OCI-LY1 (cell line): ENCODE results near the gene SP3.

ENCODE experiments used
- H2AFZ ChIP-seq: fragments of 200-600 bp; sonication (generic), shearing (Covaris generic); 2 replicates; pipeline ENCODE4 v1.6.0; 2014; ENCODE audit warnings: antibody characterized with exemption, mild to moderate bottlenecking, low read length
- H3F3A ChIP-seq: fragments of 200-600 bp; sonication (generic), shearing (Covaris generic); 2 replicates; pipeline ENCODE4 v1.6.0; 2014; ENCODE audit warnings: mild to moderate bottlenecking, antibody characterized with exemption, low read length, moderate library complexity; ENCODE audit not compliant: insufficient read depth
- H3K27ac ChIP-seq: fragments of 200-600 bp; sonication (generic); 2 replicates; pipeline ENCODE4 v1.5.1; 2014; ENCODE audit warnings: low read length, mixed run types, mild to moderate bottlenecking, low read depth; ENCODE audit not compliant: poor library complexity, severe bottlenecking
- H3K27me3 ChIP-seq: fragments of 200-600 bp; sonication (generic); 2 replicates; pipeline ENCODE4 v1.6.0; 2014; ENCODE audit warnings: antibody characterized with exemption, mild to moderate bottlenecking, low read length, moderate library complexity; ENCODE audit not compliant: insufficient read depth
- H3K36me3 ChIP-seq: fragments of 200-600 bp; sonication (generic); 2 replicates; pipeline ENCODE4 v1.6.1; 2014; ENCODE audit warnings: mild to moderate bottlenecking, antibody characterized with exemption, low read length, moderate library complexity, mixed read lengths; ENCODE audit not compliant: insufficient read depth
- H3K4me1 ChIP-seq: fragments of 200-600 bp; sonication (generic); 2 replicates; pipeline ENCODE4 v1.5.1; 2014; ENCODE audit warnings: mild to moderate bottlenecking, low read length, moderate library complexity; ENCODE audit not compliant: insufficient read depth, severe bottlenecking
- H3K4me2 ChIP-seq: fragments of 200-600 bp; sonication (generic), shearing (Covaris generic); 2 replicates; pipeline ENCODE4 v1.6.1; 2014; ENCODE audit warnings: low read length
- H3K4me3 ChIP-seq: fragments of 200-600 bp; sonication (generic); 2 replicates; pipeline ENCODE4 v1.5.1; 2014; ENCODE audit warnings: low read length, low read depth, mild to moderate bottlenecking, mixed read lengths; ENCODE audit not compliant: poor library complexity, severe bottlenecking
- H3K79me2 ChIP-seq: fragments of 200-600 bp; shearing (Covaris generic); 2 replicates; pipeline ENCODE4 v1.6.1; 2016; ENCODE audit warnings: mixed run types, low read length, mixed read lengths; ENCODE audit not compliant: insufficient read depth
- H3K9ac ChIP-seq: fragments of 200-600 bp; sonication (generic), shearing (Covaris generic); 2 replicates; pipeline ENCODE4 v1.6.1; 2014; ENCODE audit warnings: mild to moderate bottlenecking, low read length, mixed read lengths
- H3K9me2 ChIP-seq: fragments of 200-600 bp; sonication (generic), shearing (Covaris generic); 2 replicates; pipeline ENCODE4 v1.6.1; 2014; ENCODE audit warnings: low read depth, mild to moderate bottlenecking, low read length, mixed read lengths
- H3K9me3 ChIP-seq: fragments of 200-600 bp; shearing (Covaris generic); 2 replicates; pipeline ENCODE4 v1.6.1; 2014; ENCODE audit warnings: low read length, mixed read lengths
- H4K20me1 ChIP-seq: fragments of 200-600 bp; sonication (generic), shearing (Covaris generic); 2 replicates; pipeline ENCODE4 v1.6.0; 2016; ENCODE audit warnings: mild to moderate bottlenecking, low read length; ENCODE audit not compliant: insufficient read depth
- CTCF ChIP-seq: fragments of 200-600 bp; sonication (generic), shearing (Covaris generic); IDR thresholded peaks from 2 replicates; pipeline ENCODE4 v1.5.1; 2017; ENCODE audit warnings: mild to moderate bottlenecking, antibody characterized with exemption, low read length, moderate library complexity, mixed read lengths
- EZH2 ChIP-seq: fragments of 200-600 bp; sonication (generic), shearing (Covaris generic); IDR thresholded peaks from 2 replicates; pipeline ENCODE4 v1.8.0; 2017; ENCODE audit warnings: borderline replicate concordance, mixed run types, mild to moderate bottlenecking, antibody characterized with exemption, low read length, moderate library complexity, mixed read lengths

SP3 gene

GRCh38 chr2:173958198-173958846 lies 6.9 kb downstream of the SP3 start:
- H3F3A ChIP-seq: no peaks in the 10 kb centered on the region
- no peaks in the 10 kb centered on the region for H3K9me3 ChIP-seq
- H2AFZ ChIP-seq: no peak overlapping the region
- peaks cover 100% of the 10 kb centered on the region for H3K79me2 ChIP-seq
- peaks cover 92% of the 10 kb centered on the region for H3K36me3 ChIP-seq
- H3K27ac ChIP-seq: no peak overlapping the region
- H3K4me1 ChIP-seq: peaks cover 48% of the 10 kb centered on the region
- H4K20me1 ChIP-seq: peaks cover 6% of the 10 kb centered on the region; the same call in 1 of the 2 replicates
- H3K4me2 ChIP-seq: peak overlapping the region; percentile 33
- H3K9ac ChIP-seq: no peak overlapping the region
- H3K27me3 ChIP-seq: no peaks in the 10 kb centered on the region
- no peak overlapping the region for H3K4me3 ChIP-seq
- TF ChIP-seq CTCF: no peak
- TF ChIP-seq EZH2: no peak
- H3K9me2 ChIP-seq: no peaks in the 10 kb centered on the region

GRCh38 chr2:173957517-173957916 lies 7.7 kb downstream of the SP3 start:
- H3K4me3 ChIP-seq: no peak overlapping the region
- no peak overlapping the region for H2AFZ ChIP-seq
- no peak overlapping the region for H3K9ac ChIP-seq
- H3K4me1 ChIP-seq: peaks cover 49% of the 10 kb centered on the region
- H3F3A ChIP-seq: no peaks in the 10 kb centered on the region
- no peaks in the 10 kb centered on the region for H3K9me3 ChIP-seq
- H3K9me2 ChIP-seq: no peaks in the 10 kb centered on the region
- H3K79me2 ChIP-seq: peaks cover 100% of the 10 kb centered on the region
- peaks cover 6% of the 10 kb centered on the region; the same call in 1 of the 2 replicates for H4K20me1 ChIP-seq
- no peak overlapping the region for H3K27ac ChIP-seq
- no peaks in the 10 kb centered on the region for H3K27me3 ChIP-seq
- TF ChIP-seq CTCF (no peak), EZH2 (no peak)
- no peak overlapping the region for H3K4me2 ChIP-seq
- peaks cover 95% of the 10 kb centered on the region for H3K36me3 ChIP-seq

GRCh38 chr2:173956454-173956853 lies 8.7 kb downstream of the SP3 start:
- Histone ChIP-seq H3K36me3 (peaks cover 95% of the 10 kb centered on the region), H3K79me2 (peaks cover 100% of the 10 kb centered on the region), H3K9me3 (no peaks in the 10 kb centered on the region), H3K9me2 (no peaks in the 10 kb centered on the region), H3K27me3 (no peaks in the 10 kb centered on the region), H3K4me1 (peaks cover 47% of the 10 kb centered on the region), H3K4me3 (no peak overlapping the region), H3F3A (no peaks in the 10 kb centered on the region), H4K20me1 (peaks cover 6% of the 10 kb centered on the region; the same call in 1 of the 2 replicates), H3K27ac (no peak overlapping the region), H3K9ac (no peak overlapping the region), H2AFZ (no peak overlapping the region), H3K4me2 (no peak overlapping the region)
- TF ChIP-seq CTCF: no peak
- TF ChIP-seq EZH2: no peak
